GM18499 (cell line): ENCODE measurements around the gene UGDH.

Experiments used
- ATAC-seq: cut with Tn5 transposase; IDR thresholded peaks from one replicate; pipeline ENCODE4 v1.9.1; 2021; ENCODE audit warnings: moderate number of reproducible peaks; ENCODE audit not compliant: insufficient read depth, unreplicated experiment

Gene UGDH

GRCh38 chr4:39456946-39457763 lies 70.1 kb downstream of the UGDH start:
- no peak for ATAC-seq

- ATAC-seq: no peak
Measured at GRCh38 chr4:39455486-39455885, 71.8 kb downstream of the UGDH start.

GRCh38 chr4:39453738-39454137 lies 73.5 kb downstream of the UGDH start:
- ATAC-seq: no peak

GRCh38 chr4:39452860-39453587 lies 74.2 kb downstream of the UGDH start:
- ATAC-seq: no peak

- ATAC-seq: no peak
Measured at GRCh38 chr4:39452153-39452859, 74.9 kb downstream of the UGDH start.

GRCh38 chr4:39451423-39452023 lies 75.7 kb downstream of the UGDH start:
- no peak for ATAC-seq

- ATAC-seq: no peak
Measured at GRCh38 chr4:39450618-39451017, 76.6 kb downstream of the UGDH start.
